Measurements from ENCODE around the gene SLC12A5. TPM values are rescaled to one million over a fixed set of nuclear protein-coding genes. Genes with fewer than 3 reads are reported as not detected.

The SLC12A5 gene
- total and polyA plus RNA-seq, 2 donors (not counting 1 experiment from before 2014, with no cell fraction given) = 0.27 to 0.50 TPM

GRCh38 chr20:46065691-46066090, 36.7 kb downstream of the SLC12A5 start:
- no peak for DNase-seq (ENCODE audit: low read depth in 2 of 2)
- Histone ChIP-seq H3K79me2 (ENCODE audit: control insufficient read depth, insufficient read depth, low read length) (no peaks in the 10 kb centered on the region), H3K27me3 (ENCODE audit: control insufficient read depth, insufficient read depth, low read length) (no peaks in the 10 kb centered on the region), H4K20me1 (ENCODE audit: control insufficient read depth, extremely low read depth, insufficient read depth, low read length) (no peaks in the 10 kb centered on the region), H3K9ac (ENCODE audit: insufficient read depth, low read length) (no peak overlapping the region), H3K4me1 (ENCODE audit: control insufficient read depth, extremely low read depth, insufficient read depth, low read length) (no peaks in the 10 kb centered on the region), H3K36me3 (ENCODE audit: control insufficient read depth, insufficient read depth, low read length) (peaks cover 15% of the 10 kb centered on the region), H3K4me3 (replicated peaks in 1 of 4; ENCODE audit: control extremely low read depth in 1 of 4, insufficient read depth in 1 of 4, low read depth in 3 of 4, low read length in 4 of 4) (no peak overlapping the region), H3K4me2 (ENCODE audit: extremely low read depth, insufficient read depth, low read length) (no peak overlapping the region), H3K9me3 (ENCODE audit: control insufficient read depth, insufficient read depth, low read depth, low read length) (no peaks in the 10 kb centered on the region), H2AFZ (ENCODE audit: low read length) (no peak overlapping the region), H3K27ac (ENCODE audit: insufficient read depth, low read length) (no peak overlapping the region)
- TF ChIP-seq EZH2 (IDR thresholded peaks at IDR 0.05; ENCODE audit: low read length, missing control alignments) = no peak
- TF ChIP-seq, protein P1, sequence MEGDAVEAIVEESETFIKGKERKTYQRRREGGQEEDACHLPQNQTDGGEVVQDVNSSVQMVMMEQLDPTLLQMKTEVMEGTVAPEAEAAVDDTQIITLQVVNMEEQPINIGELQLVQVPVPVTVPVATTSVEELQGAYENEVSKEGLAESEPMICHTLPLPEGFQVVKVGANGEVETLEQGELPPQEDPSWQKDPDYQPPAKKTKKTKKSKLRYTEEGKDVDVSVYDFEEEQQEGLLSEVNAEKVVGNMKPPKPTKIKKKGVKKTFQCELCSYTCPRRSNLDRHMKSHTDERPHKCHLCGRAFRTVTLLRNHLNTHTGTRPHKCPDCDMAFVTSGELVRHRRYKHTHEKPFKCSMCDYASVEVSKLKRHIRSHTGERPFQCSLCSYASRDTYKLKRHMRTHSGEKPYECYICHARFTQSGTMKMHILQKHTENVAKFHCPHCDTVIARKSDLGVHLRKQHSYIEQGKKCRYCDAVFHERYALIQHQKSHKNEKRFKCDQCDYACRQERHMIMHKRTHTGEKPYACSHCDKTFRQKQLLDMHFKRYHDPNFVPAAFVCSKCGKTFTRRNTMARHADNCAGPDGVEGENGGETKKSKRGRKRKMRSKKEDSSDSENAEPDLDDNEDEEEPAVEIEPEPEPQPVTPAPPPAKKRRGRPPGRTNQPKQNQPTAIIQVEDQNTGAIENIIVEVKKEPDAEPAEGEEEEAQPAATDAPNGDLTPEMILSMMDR (conservative IDR thresholded peaks at IDR 0.05 in 1 of 2, IDR thresholded peaks at IDR 0.05 in 1 of 2; ENCODE audit: low read depth in 1 of 2, low read length in 2 of 2) = no peak

GRCh38 chr20:46070215-46070900, 41.3 kb downstream of the SLC12A5 start:
- Histone ChIP-seq H3K79me2 (ENCODE audit: control insufficient read depth, insufficient read depth, low read length) (no peaks in the 10 kb centered on the region), H3K4me2 (ENCODE audit: extremely low read depth, insufficient read depth, low read length) (peak overlapping the region; percentile 56), H3K9ac (ENCODE audit: insufficient read depth, low read length) (no peak overlapping the region), H3K9me3 (ENCODE audit: control insufficient read depth, insufficient read depth, low read depth, low read length) (no peaks in the 10 kb centered on the region), H2AFZ (ENCODE audit: low read length) (no peak overlapping the region), H3K4me1 (ENCODE audit: control insufficient read depth, extremely low read depth, insufficient read depth, low read length) (no peaks in the 10 kb centered on the region), H3K4me3 (replicated peaks in 1 of 4; ENCODE audit: control extremely low read depth in 1 of 4, insufficient read depth in 1 of 4, low read depth in 3 of 4, low read length in 4 of 4) (no peak overlapping the region), H3K27me3 (ENCODE audit: control insufficient read depth, insufficient read depth, low read length) (no peaks in the 10 kb centered on the region), H4K20me1 (ENCODE audit: control insufficient read depth, extremely low read depth, insufficient read depth, low read length) (no peaks in the 10 kb centered on the region), H3K36me3 (ENCODE audit: control insufficient read depth, insufficient read depth, low read length) (peaks cover 4% of the 10 kb centered on the region), H3K27ac (ENCODE audit: insufficient read depth, low read length) (peak overlapping the region; percentile 40)
- TF ChIP-seq EZH2 (IDR thresholded peaks at IDR 0.05; ENCODE audit: low read length, missing control alignments) = no peak
- TF ChIP-seq, protein P1 (conservative IDR thresholded peaks at IDR 0.05 in 1 of 2, IDR thresholded peaks at IDR 0.05 in 1 of 2; ENCODE audit: low read depth in 1 of 2, low read length in 2 of 2) = no peak
- DNase-seq (ENCODE audit: low read depth in 2 of 2) = peak; percentile 40 to 90

GRCh38 chr20:46071573-46071972, 42.6 kb downstream of the SLC12A5 start:
- DNase-seq (ENCODE audit: low read depth in 2 of 2) = peak in 1 of 2 donors; percentile 6
- no peak overlapping the region for H2AFZ ChIP-seq (ENCODE audit: low read length)
- peaks cover 2% of the 10 kb centered on the region for H3K36me3 ChIP-seq (ENCODE audit: control insufficient read depth, insufficient read depth, low read length)
- no peak overlapping the region for H3K9ac ChIP-seq (ENCODE audit: insufficient read depth, low read length)
- no peaks in the 10 kb centered on the region for H3K4me1 ChIP-seq (ENCODE audit: control insufficient read depth, extremely low read depth, insufficient read depth, low read length)
- H3K27ac ChIP-seq (ENCODE audit: insufficient read depth, low read length) = no peak overlapping the region
- TF ChIP-seq EZH2 (IDR thresholded peaks at IDR 0.05; ENCODE audit: low read length, missing control alignments) = no peak
- TF ChIP-seq, protein P1 (conservative IDR thresholded peaks at IDR 0.05 in 1 of 2, IDR thresholded peaks at IDR 0.05 in 1 of 2; ENCODE audit: low read depth in 1 of 2, low read length in 2 of 2) = no peak
- H3K79me2 ChIP-seq (ENCODE audit: control insufficient read depth, insufficient read depth, low read length) = no peaks in the 10 kb centered on the region
- H3K4me3 ChIP-seq (replicated peaks in 1 of 4; ENCODE audit: control extremely low read depth in 1 of 4, insufficient read depth in 1 of 4, low read depth in 3 of 4, low read length in 4 of 4) = no peak overlapping the region
- H3K4me2 ChIP-seq (ENCODE audit: extremely low read depth, insufficient read depth, low read length) = no peak overlapping the region
- no peaks in the 10 kb centered on the region for H4K20me1 ChIP-seq (ENCODE audit: control insufficient read depth, extremely low read depth, insufficient read depth, low read length)
- H3K9me3 ChIP-seq (ENCODE audit: control insufficient read depth, insufficient read depth, low read depth, low read length) = no peaks in the 10 kb centered on the region
- H3K27me3 ChIP-seq (ENCODE audit: control insufficient read depth, insufficient read depth, low read length) = no peaks in the 10 kb centered on the region
